ENCODE measurements around the gene PTGIR. TPM values are rescaled to one million over a fixed set of nuclear protein-coding genes. Genes with fewer than 3 reads are reported as not detected.

PTGIR gene
- total RNA-seq, 2 donors from 2014 or later, result 0.70 to 12.5 TPM

Other genes with a start within 250 kb of the PTGIR start
- not detected for gene CCDC8, start 211.5 kb downstream of the PTGIR start, total RNA-seq
- under 1 TPM; 0.10 to 0.12 TPM for gene PNMA8C, start 196.2 kb downstream of the PTGIR start, total RNA-seq
- gene PNMA8A, start 153.5 kb downstream of the PTGIR start, total RNA-seq, result not detected
- under 1 TPM; 0.17 to 0.18 TPM for gene PNMA8B, start 129.2 kb downstream of the PTGIR start, total RNA-seq
- 100 to 1,000 TPM; 160 to 236 TPM for gene CALM3, start 23.8 kb downstream of the PTGIR start, total RNA-seq
- not detected for gene GNG8, start 11.1 kb upstream of the PTGIR start, total RNA-seq
- not detected for gene DACT3, start 36.1 kb upstream of the PTGIR start, total RNA-seq
- 100 to 1,000 TPM; 112 to 122 TPM for gene PRKD2, start 92.0 kb upstream of the PTGIR start, total RNA-seq
- gene FKRP, start 121.0 kb upstream of the PTGIR start, total RNA-seq, result 10 to 100 TPM; 22.5 to 23.3 TPM
- 100 to 1,000 TPM; 108 to 145 TPM for gene STRN4, start 121.4 kb upstream of the PTGIR start, total RNA-seq
- gene SLC1A5, start 163.5 kb upstream of the PTGIR start, total RNA-seq, result 10 to 100 TPM; 13.6 to 15.9 TPM
- gene AP2S1, start 225.8 kb upstream of the PTGIR start, total RNA-seq, result 10 to 100 TPM; 37.0 to 39.7 TPM
- gene ARHGAP35, start 235.9 kb upstream of the PTGIR start, total RNA-seq, result 10 to 100 TPM; 33.6 to 34.0 TPM